HCT116 (cell line): ENCODE measurements around the gene STPG3. TPM values are rescaled to one million over a fixed set of nuclear protein-coding genes. Genes with fewer than 3 reads are reported as not detected.
A peak's percentile ranks its signal among the peaks of the same experiment; 100 is the strongest.

Experiments used
- ATAC-seq: fragments of 200-7000 bp; cut with Tn5 transposase; 2 replicates; pipeline ENCODE4 v1.9.1; 2020; ENCODE audit warnings: mild to moderate bottlenecking, moderate library complexity
- BruUV-seq: library from RNA; stranded (reverse); fragments of 400-500 nt; replicated peaks from 2 replicates; lab custom pipeline; 2021; lab: Mats Ljungman, UMichigan
- CTCF ChIA-PET: fragments of 300-600 bp; sonication (Branson Sonifier 250); formaldehyde crosslinking; loops from one replicate; lab custom pipeline; 2021; ENCODE audit warnings: antibody characterized with exemption; lab: Charles Lee
- POLR2A ChIA-PET: fragments of 300-600, 350-600 bp; sonication (Branson Sonifier 250); formaldehyde crosslinking; loops from one replicate; lab custom pipeline; 2021; ENCODE audit warnings: antibody characterized with exemption; lab: Charles Lee
- RAD21 ChIA-PET, 2 experiments: fragments of 300-600 bp; sonication (Branson Sonifier 250); formaldehyde crosslinking; loops; one replicate each; lab custom pipeline; 2023; ENCODE audit warnings: low total read pairs in 2 of 2; ENCODE audit not compliant: uncharacterized antibody in 2 of 2, unreplicated experiment in 2 of 2, low non-redundant PET in 1 of 2; lab: Charles Lee
- DNase-seq: peaks from one replicate; pipeline ENCODE4 v3.0.0-alpha.2; 2010; ENCODE audit warnings: low read depth, low spot score
- H2AFZ ChIP-seq: fragments of 200-600 bp; shearing (Covaris generic), sonication (generic); 2 replicates; pipeline ENCODE4 v1.6.1; 2017; ENCODE audit warnings: low read depth, mixed run types, mixed read lengths, antibody characterized with exemption, low read length; ENCODE audit not compliant: poor library complexity, severe bottlenecking
- H3K27ac ChIP-seq: 2 replicates; pipeline ENCODE4 v1.5.1; 2012; ENCODE audit warnings: low read depth, low read length
- H3K27me3 ChIP-seq: fragments of 200-600 bp; sonication (generic); 2 replicates; pipeline ENCODE4 v1.6.1; 2016; ENCODE audit warnings: mixed run types, low read length, mixed read lengths; ENCODE audit not compliant: insufficient read depth
- H3K36me3 ChIP-seq, 2 experiments: fragments of 200-500 bp in 1 of 2; fragments of 200-600 bp in 1 of 2; sonication (Bioruptor generic) in 1 of 2; sonication (generic) in 1 of 2; 2 replicates each; pipeline versions ENCODE4 v1.5.1 to v1.6.1; 2014 to 2016; ENCODE audit warnings: low read length in 2 of 2, inconsistent platforms in 1 of 2, mixed read lengths in 1 of 2, mixed run types in 1 of 2; ENCODE audit not compliant: insufficient read depth in 2 of 2, control insufficient read depth in 1 of 2
- H3K4me1 ChIP-seq, 2 experiments: fragments of 200-600 bp in 1 of 2; sonication (generic) in 1 of 2; 2 replicates each; pipeline versions ENCODE4 v1.5.1 to v1.6.1; 2012 to 2017; ENCODE audit warnings: low read length in 2 of 2, inconsistent platforms in 1 of 2, mild to moderate bottlenecking in 1 of 2, mixed read lengths in 1 of 2, mixed run types in 1 of 2, moderate library complexity in 1 of 2; ENCODE audit not compliant: insufficient read depth in 2 of 2, control insufficient read depth in 1 of 2
- H3K4me2 ChIP-seq: fragments of 200-600 bp; sonication (generic); 2 replicates; pipeline ENCODE4 v1.6.1; 2017; ENCODE audit warnings: mixed run types, low read length, mixed read lengths
- H3K4me3 ChIP-seq, 2 experiments: fragments of 200-600 bp in 1 of 2; sonication (generic) in 1 of 2; replicated peaks in 1 of 2; 2 replicates each; pipeline ENCODE4 v1.5.1; 2011 to 2016; ENCODE audit warnings: low read length in 2 of 2, control low read depth in 1 of 2, low read depth in 1 of 2, mild to moderate bottlenecking in 1 of 2, mixed read lengths in 1 of 2, mixed run types in 1 of 2
- H3K79me2 ChIP-seq: fragments of 200-600 bp; sonication (generic); 2 replicates; pipeline ENCODE4 v1.6.1; 2017; ENCODE audit warnings: mild to moderate bottlenecking, mixed run types, low read length, moderate library complexity, mixed read lengths; ENCODE audit not compliant: insufficient read depth
- H3K9ac ChIP-seq: fragments of 200-600 bp; sonication (generic); 2 replicates; pipeline ENCODE4 v1.6.1; 2016; ENCODE audit warnings: low read length, mixed read lengths
- H3K9me2 ChIP-seq: fragments of 200-600 bp; sonication (generic), shearing (Covaris generic); 2 replicates; pipeline ENCODE4 v1.6.1; 2017; ENCODE audit warnings: mixed run types, mild to moderate bottlenecking, moderate library complexity; ENCODE audit not compliant: insufficient read depth
- H3K9me3 ChIP-seq, 2 experiments: fragments of 200-500 bp in 1 of 2; fragments of 200-600 bp in 1 of 2; sonication (Bioruptor generic) in 1 of 2; sonication (generic) in 1 of 2; 2 replicates each; pipeline ENCODE4 v1.6.1; 2014 to 2017; ENCODE audit warnings: low read length in 2 of 2, mixed read lengths in 2 of 2, inconsistent platforms in 1 of 2, low read depth in 1 of 2, mild to moderate bottlenecking in 1 of 2, mixed run types in 1 of 2, moderate library complexity in 1 of 2; ENCODE audit not compliant: control insufficient read depth in 1 of 2, insufficient read depth in 1 of 2
- H4K20me1 ChIP-seq: fragments of 200-600 bp; sonication (generic), shearing (Covaris generic); 2 replicates; pipeline ENCODE4 v1.6.1; 2017; ENCODE audit warnings: mixed run types, mild to moderate bottlenecking, moderate library complexity; ENCODE audit not compliant: insufficient read depth
- ATF3 ChIP-seq: IDR thresholded peaks from 2 replicates; pipeline ENCODE4 v1.6.1; 2012
- CBX3 ChIP-seq: IDR thresholded peaks from 2 replicates; pipeline ENCODE4 v1.6.1; 2012; ENCODE audit warnings: low read depth
- CEBPB ChIP-seq: IDR thresholded peaks from 2 replicates; pipeline ENCODE4 v1.6.1; 2012; ENCODE audit warnings: low read depth
- CTCF ChIP-seq, 3 experiments: fragments of 200-600 bp in 1 of 3; sonication (generic) in 1 of 3; IDR thresholded peaks in 2 of 3; conservative IDR thresholded peaks in 1 of 3; 2 replicates each; pipeline ENCODE4 v1.5.1; 2012 to 2017; ENCODE audit warnings: low read depth in 2 of 3, low read length in 2 of 3, antibody characterized with exemption in 1 of 3, borderline replicate concordance in 1 of 3, control low read depth in 1 of 3, mild to moderate bottlenecking in 1 of 3, mixed read lengths in 1 of 3, mixed run types in 1 of 3, moderate library complexity in 1 of 3; ENCODE audit not compliant: insufficient read depth in 1 of 3
- EGR1 ChIP-seq: IDR thresholded peaks from 2 replicates; pipeline ENCODE4 v1.6.1; 2012; ENCODE audit warnings: low read depth
- ELF1 ChIP-seq: IDR thresholded peaks from 2 replicates; pipeline ENCODE4 v1.6.1; 2012; ENCODE audit warnings: low read depth, borderline replicate concordance
- EZH2phosphoT487 ChIP-seq: fragments of 200-600 bp; IDR thresholded peaks from 2 replicates; pipeline ENCODE4 v1.6.1; 2018; ENCODE audit warnings: antibody characterized with exemption, borderline replicate concordance
- FOSL1 ChIP-seq: IDR thresholded peaks from 2 replicates; pipeline ENCODE4 v1.6.1; 2012; ENCODE audit warnings: low read depth
- JUND ChIP-seq: IDR thresholded peaks from 2 replicates; pipeline ENCODE4 v1.6.1; 2012
- POLR2A ChIP-seq: IDR thresholded peaks from 2 replicates; pipeline ENCODE4 v1.7.0; 2011; ENCODE audit warnings: borderline replicate concordance; ENCODE audit not compliant: insufficient read depth, insufficient read length; ENCODE audit errors: extremely low read depth
- RAD21 ChIP-seq: IDR thresholded peaks from 2 replicates; pipeline ENCODE4 v1.6.1; 2012; ENCODE audit warnings: low read depth, mild to moderate bottlenecking
- SIN3A ChIP-seq: IDR thresholded peaks from 2 replicates; pipeline ENCODE4 v1.6.1; 2012; ENCODE audit warnings: low read depth
- SP1 ChIP-seq: IDR thresholded peaks from 2 replicates; pipeline ENCODE4 v1.6.1; 2012; ENCODE audit warnings: low read depth
- SRF ChIP-seq: IDR thresholded peaks from 2 replicates; pipeline ENCODE4 v1.6.1; 2012; ENCODE audit warnings: low read depth
- YY1 ChIP-seq: IDR thresholded peaks from 2 replicates; pipeline ENCODE4 v1.6.1; 2011; ENCODE audit warnings: low read length, low read depth, moderate library complexity, mild to moderate bottlenecking; ENCODE audit not compliant: insufficient replicate concordance; ENCODE audit errors: extremely low read depth
- ZFX ChIP-seq: fragments of 450-650 bp; IDR thresholded peaks from 2 replicates; pipeline ENCODE4 v1.6.1; 2017
- ZNF274 ChIP-seq: fragments of 200-500 bp; sonication (Bioruptor generic); IDR thresholded peaks from 2 replicates; pipeline ENCODE4 v1.6.1; 2014; ENCODE audit warnings: mild to moderate bottlenecking, low read depth, low read length, inconsistent platforms
- intact Hi-C: fragments of 100-400 bp; cut with micrococcal nuclease; formaldehyde crosslinking; loops from 2 replicates; pipeline ENCODE4 v1.10.0; 2022
- total RNA-seq: library from RNA; stranded (reverse); gene quantifications from one replicate; pipeline ENCODE4 v1.2.1, GENCODE V29; 2021; ENCODE audit not compliant: unreplicated experiment
- TF ChIP-seq, protein P1 (sequence below): IDR thresholded peaks from 2 replicates; pipeline ENCODE4 v1.6.1; 2011; ENCODE audit warnings: mild to moderate bottlenecking, low read length, moderate library complexity; ENCODE audit not compliant: insufficient replicate concordance; ENCODE audit errors: extremely low read depth
- TF ChIP-seq, protein P2 (sequence below): IDR thresholded peaks from 2 replicates; pipeline ENCODE4 v1.6.1; 2012

STPG3 gene
- total RNA-seq, 1 experiment from 2014 or later, result not detected

GRCh38 chr9:137218754-137219271 is 32.3 kb upstream of the STPG3 start (continued):
- TF ChIP-seq, protein P1, sequence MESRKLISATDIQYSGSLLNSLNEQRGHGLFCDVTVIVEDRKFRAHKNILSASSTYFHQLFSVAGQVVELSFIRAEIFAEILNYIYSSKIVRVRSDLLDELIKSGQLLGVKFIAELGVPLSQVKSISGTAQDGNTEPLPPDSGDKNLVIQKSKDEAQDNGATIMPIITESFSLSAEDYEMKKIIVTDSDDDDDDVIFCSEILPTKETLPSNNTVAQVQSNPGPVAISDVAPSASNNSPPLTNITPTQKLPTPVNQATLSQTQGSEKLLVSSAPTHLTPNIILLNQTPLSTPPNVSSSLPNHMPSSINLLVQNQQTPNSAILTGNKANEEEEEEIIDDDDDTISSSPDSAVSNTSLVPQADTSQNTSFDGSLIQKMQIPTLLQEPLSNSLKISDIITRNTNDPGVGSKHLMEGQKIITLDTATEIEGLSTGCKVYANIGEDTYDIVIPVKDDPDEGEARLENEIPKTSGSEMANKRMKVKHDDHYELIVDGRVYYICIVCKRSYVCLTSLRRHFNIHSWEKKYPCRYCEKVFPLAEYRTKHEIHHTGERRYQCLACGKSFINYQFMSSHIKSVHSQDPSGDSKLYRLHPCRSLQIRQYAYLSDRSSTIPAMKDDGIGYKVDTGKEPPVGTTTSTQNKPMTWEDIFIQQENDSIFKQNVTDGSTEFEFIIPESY, result no peak
- TF ChIP-seq SIN3A (no peak), SRF (no peak), JUND (no peak)
- TF ChIP-seq, all 23 proteins: peak for 2

DNA sequence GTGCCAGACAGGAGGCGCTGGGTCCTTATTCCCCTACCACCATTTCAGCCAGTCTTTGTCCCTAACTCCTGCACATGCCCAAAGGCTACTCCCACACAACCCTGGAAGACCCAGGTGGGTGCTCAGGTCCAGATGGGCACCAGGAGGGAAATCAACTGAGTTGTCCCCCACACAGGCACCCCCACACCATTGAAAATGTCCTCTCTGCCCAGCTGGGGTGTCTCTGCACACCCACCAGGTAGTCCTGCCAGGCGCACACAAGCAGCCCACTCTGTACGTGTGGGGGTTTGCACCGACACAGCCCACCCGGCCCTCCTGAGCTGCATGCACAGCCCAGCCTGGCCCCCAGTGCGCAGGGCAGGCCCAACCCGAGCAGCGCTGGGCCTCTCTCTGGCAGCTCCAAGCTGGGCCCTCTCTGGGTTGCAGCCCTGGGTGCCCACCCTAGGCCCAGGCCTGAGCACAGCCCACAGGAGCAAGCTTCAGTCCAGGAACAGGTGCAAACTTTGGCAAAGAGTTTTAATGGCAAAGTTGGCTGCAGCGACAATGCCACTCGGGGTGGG is 31.2 kb upstream of the STPG3 start:
- no peaks in the 10 kb centered on the region for H3K27me3 ChIP-seq
- RAD21 ChIA-PET, result no interaction called here
- no peak overlapping the region for H3K4me3 ChIP-seq
- H3K9ac ChIP-seq, result no peak overlapping the region
- H3K79me2 ChIP-seq, result no peaks in the 10 kb centered on the region
- BruUV-seq, result no TSS peak
- intact Hi-C loops, result loop anchor here (10.0 kb wide), 1 partner anchor 435 kb away; no protein-coding TSS in a partner anchor
- no peaks in the 10 kb centered on the region for H4K20me1 ChIP-seq
- H3K9me2 ChIP-seq, result no peaks in the 10 kb centered on the region
- no peaks in the 10 kb centered on the region for H3K36me3 ChIP-seq
- H3K27ac ChIP-seq, result peak overlapping the region; percentile 94; the same call in 1 of the 2 replicates
- CTCF ChIA-PET, result interaction anchor here (1.1 kb wide), 1 partner anchor 69 kb away, joined by 4 read pairs; no protein-coding TSS in a partner anchor
- DNase-seq (no peak), ATAC-seq (no peak)
- H3K9me3 ChIP-seq, result no peaks in the 10 kb centered on the region
- 0 out of 2 replicates have a peak overlapping the region, but pooled peaks have one; percentile 77 for H3K4me2 ChIP-seq
- no peak overlapping the region for H2AFZ ChIP-seq
- H3K4me1 ChIP-seq, result peaks cover 35 to 67% of the 10 kb centered on the region in 2 experiments
- POLR2A ChIA-PET, result interaction anchor here (1.0 kb wide), 1 partner anchor 19 kb away, joined by 3 read pairs; the partner anchor contains the start of gene TPRN
- TF ChIP-seq EGR1, result no peak
- TF ChIP-seq SRF, result no peak
- TF ChIP-seq, protein P1, result no peak
- TF ChIP-seq EZH2phosphoT487, result no peak
- TF ChIP-seq YY1, result no peak
- no peak for TF ChIP-seq FOSL1
- no peak for TF ChIP-seq CEBPB
- no peak for TF ChIP-seq ELF1
- TF ChIP-seq POLR2A, result no peak
- no peak for TF ChIP-seq ATF3
- TF ChIP-seq, protein P2, sequence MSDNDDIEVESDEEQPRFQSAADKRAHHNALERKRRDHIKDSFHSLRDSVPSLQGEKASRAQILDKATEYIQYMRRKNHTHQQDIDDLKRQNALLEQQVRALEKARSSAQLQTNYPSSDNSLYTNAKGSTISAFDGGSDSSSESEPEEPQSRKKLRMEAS, result no peak
- no peak for TF ChIP-seq CBX3
- TF ChIP-seq RAD21, result no peak
- no peak for TF ChIP-seq JUND
- TF ChIP-seq ZFX, result no peak
- TF ChIP-seq CTCF (IDR thresholded peaks at IDR 0.05 in 2 of 3, conservative IDR thresholded peaks at IDR 0.05 in 1 of 3; ENCODE audit: borderline replicate concordance in 1 of 3, insufficient read depth in 1 of 3, low read depth in 2 of 3, low read length in 2 of 3), result no peak
- no peak for TF ChIP-seq ZNF274
- TF ChIP-seq SP1, result no peak
